ENCODE data around the gene MCTS1.
"Not testable (repeated sequence)": the region's sequence is repeated elsewhere in the genome, so short reads cannot be mapped to it uniquely, and the experiment has no call there.

Gene MCTS1

DNA sequence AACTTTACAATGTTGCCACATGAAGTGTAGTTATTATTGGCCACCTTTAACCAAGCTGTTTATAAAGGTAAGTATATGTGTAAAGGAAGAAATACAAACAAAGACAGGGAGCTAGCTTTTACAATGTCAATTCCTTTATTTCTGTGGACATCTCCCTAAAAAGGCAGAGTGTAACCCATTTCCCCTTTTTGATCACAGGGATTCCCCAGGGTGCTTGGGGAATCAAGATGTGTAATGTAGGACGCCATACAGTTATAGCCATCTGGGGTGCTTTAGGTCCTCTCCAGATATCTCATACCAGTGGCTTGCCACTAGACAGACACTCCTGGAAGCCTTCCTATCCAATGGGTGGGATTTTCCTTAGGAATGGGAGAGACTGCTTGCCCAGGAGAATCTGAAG is 39.0 kb upstream of the MCTS1 start:
- Histone ChIP-seq H3K27ac (no peak overlapping the region), H3K9ac (ENCODE audit: insufficient read length) (no peak overlapping the region), H3K36me3 (ENCODE audit: insufficient read depth, low read length) (no peaks in the 10 kb centered on the region), H3K4me3 (no peak overlapping the region), H3K9me3 (ENCODE audit: low read depth, low read length) (no peaks in the 10 kb centered on the region)
- no peak for DNase-seq (ENCODE audit: low read depth, low spot score)
- TF ChIP-seq FOXP2 (optimal IDR thresholded peaks at IDR 0.05; ENCODE audit: control extremely low read depth, extremely low read length, insufficient read depth) (no peak), POLR2AphosphoS5 (IDR thresholded peaks at IDR 0.05; ENCODE audit: borderline replicate concordance, low read depth, low read length) (no peak), EZH2 (IDR thresholded peaks at IDR 0.05) (no peak)

DNA sequence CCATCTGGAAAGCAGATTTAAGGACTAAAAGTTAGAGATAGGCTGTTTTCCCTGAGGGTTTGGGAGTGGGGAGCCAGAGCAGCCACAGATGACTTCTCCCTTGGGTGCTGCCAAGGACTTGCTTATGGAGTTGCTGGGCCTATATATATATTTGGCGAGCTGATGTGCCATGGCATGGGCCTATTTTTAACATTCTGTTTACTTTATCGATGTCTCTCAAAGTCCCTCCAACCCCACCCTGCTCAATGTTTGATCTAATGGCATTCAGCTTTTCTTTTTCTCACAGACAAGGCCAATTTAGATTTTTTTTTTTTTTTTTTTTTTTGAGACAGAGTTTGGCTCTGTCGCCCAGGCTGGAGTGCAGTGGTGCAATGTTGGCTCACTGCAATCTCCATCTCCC is 37.1 kb upstream of the MCTS1 start:
- Histone ChIP-seq H3K27ac (no peak overlapping the region), H3K9ac (ENCODE audit: insufficient read length) (no peak overlapping the region), H3K9me3 (ENCODE audit: low read depth, low read length) (no peaks in the 10 kb centered on the region), H3K36me3 (ENCODE audit: insufficient read depth, low read length) (no peaks in the 10 kb centered on the region), H3K4me3 (no peak overlapping the region)
- TF ChIP-seq FOXP2 (optimal IDR thresholded peaks at IDR 0.05; ENCODE audit: control extremely low read depth, extremely low read length, insufficient read depth), result no peak
- no peak for TF ChIP-seq EZH2 (IDR thresholded peaks at IDR 0.05)
- TF ChIP-seq POLR2AphosphoS5 (IDR thresholded peaks at IDR 0.05; ENCODE audit: borderline replicate concordance, low read depth, low read length), result no peak
- DNase-seq (ENCODE audit: low read depth, low spot score), result no peak

DNA sequence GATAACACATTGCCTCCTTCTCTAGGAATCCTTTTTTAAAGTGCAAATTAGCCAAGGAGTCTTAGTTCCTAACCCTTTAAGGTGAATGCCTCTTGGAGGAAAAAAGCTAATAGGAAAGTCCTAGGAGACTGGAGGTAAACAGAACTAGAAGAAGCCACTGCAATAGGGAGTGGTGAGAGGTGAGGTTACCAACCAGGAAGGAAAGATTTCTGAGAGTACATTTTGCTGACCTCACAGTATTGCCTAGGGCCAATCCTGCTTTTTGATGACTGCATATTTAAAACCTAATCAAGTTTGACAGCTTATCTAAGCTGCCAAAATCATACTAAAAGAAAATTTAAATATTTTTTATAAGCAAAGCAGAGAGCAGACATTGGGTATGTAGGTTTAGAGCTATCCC is 35.9 kb upstream of the MCTS1 start:
- no peak for TF ChIP-seq FOXP2 (optimal IDR thresholded peaks at IDR 0.05; ENCODE audit: control extremely low read depth, extremely low read length, insufficient read depth)
- TF ChIP-seq EZH2 (IDR thresholded peaks at IDR 0.05), result no peak
- TF ChIP-seq POLR2AphosphoS5 (IDR thresholded peaks at IDR 0.05; ENCODE audit: borderline replicate concordance, low read depth, low read length), result no peak
- H3K36me3 ChIP-seq (ENCODE audit: insufficient read depth, low read length), result no peaks in the 10 kb centered on the region
- no peak for DNase-seq (ENCODE audit: low read depth, low spot score)
- H3K9ac ChIP-seq (ENCODE audit: insufficient read length), result no peak overlapping the region
- H3K27ac ChIP-seq, result no peak overlapping the region
- no peak overlapping the region for H3K4me3 ChIP-seq
- H3K9me3 ChIP-seq (ENCODE audit: low read depth, low read length), result no peaks in the 10 kb centered on the region

DNA sequence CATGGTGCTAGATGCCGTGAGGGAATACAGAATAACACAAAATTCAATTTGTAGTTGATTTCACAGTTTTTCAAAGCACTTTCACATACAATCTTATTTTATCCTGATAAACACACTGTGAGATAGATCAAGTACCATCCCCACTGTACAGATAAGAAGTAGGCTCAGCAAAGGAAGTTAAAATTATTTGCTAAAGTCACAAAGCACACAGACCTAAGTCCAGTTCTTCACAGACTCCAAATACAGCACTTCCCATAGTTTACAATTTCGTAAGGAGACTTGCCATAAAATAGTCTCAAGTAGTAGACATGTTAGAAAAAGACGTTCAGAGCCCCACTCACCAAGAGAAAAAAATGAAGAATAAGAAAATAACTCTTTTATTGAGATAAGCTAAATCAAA is 35.3 kb upstream of the MCTS1 start:
- Histone ChIP-seq H3K9ac (ENCODE audit: insufficient read length) (no peak overlapping the region), H3K9me3 (ENCODE audit: low read depth, low read length) (no peaks in the 10 kb centered on the region), H3K36me3 (ENCODE audit: insufficient read depth, low read length) (no peaks in the 10 kb centered on the region), H3K4me3 (no peak overlapping the region), H3K27ac (no peak overlapping the region)
- TF ChIP-seq EZH2 (IDR thresholded peaks at IDR 0.05) (no peak), POLR2AphosphoS5 (IDR thresholded peaks at IDR 0.05; ENCODE audit: borderline replicate concordance, low read depth, low read length) (no peak), FOXP2 (optimal IDR thresholded peaks at IDR 0.05; ENCODE audit: control extremely low read depth, extremely low read length, insufficient read depth) (no peak)
- no peak for DNase-seq (ENCODE audit: low read depth, low spot score)

DNA sequence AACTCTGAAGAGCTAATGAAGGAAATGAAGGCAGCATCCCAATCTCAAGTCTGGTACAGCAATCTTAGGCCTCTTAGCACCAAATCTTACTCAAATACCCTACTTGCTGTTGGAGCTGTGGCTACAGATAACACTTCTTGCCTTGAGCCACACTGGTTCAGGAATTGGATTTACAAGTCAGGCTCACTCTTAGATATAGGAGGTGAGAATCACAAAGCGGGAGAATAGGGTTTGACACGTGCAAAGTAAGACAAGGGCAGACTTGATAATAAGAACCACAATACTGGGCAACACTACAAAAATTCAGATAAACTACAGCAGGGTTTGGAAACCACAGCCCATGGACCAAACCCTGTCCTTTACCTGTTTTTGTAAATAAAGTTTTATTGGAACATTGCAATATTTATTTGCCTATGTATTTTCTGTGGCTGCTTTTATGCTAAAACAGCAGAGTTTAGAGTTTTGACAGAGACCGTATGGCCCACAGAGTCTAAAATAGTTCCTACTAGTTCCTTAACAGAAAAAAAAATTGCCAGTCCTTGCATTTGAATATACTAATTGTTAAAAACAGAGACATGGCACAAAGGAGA is 33.8 kb upstream of the MCTS1 start:
- TF ChIP-seq POLR2AphosphoS5 (IDR thresholded peaks at IDR 0.05; ENCODE audit: borderline replicate concordance, low read depth, low read length) (no peak), FOXP2 (optimal IDR thresholded peaks at IDR 0.05; ENCODE audit: control extremely low read depth, extremely low read length, insufficient read depth) (no peak), EZH2 (IDR thresholded peaks at IDR 0.05) (no peak)
- no peaks in the 10 kb centered on the region for H3K36me3 ChIP-seq (ENCODE audit: insufficient read depth, low read length)
- H3K27ac ChIP-seq, result no peak overlapping the region
- H3K9me3 ChIP-seq (ENCODE audit: low read depth, low read length), result no peaks in the 10 kb centered on the region
- DNase-seq (ENCODE audit: low read depth, low spot score), result no peak
- no peak overlapping the region for H3K4me3 ChIP-seq
- H3K9ac ChIP-seq (ENCODE audit: insufficient read length), result no peak overlapping the region

DNA sequence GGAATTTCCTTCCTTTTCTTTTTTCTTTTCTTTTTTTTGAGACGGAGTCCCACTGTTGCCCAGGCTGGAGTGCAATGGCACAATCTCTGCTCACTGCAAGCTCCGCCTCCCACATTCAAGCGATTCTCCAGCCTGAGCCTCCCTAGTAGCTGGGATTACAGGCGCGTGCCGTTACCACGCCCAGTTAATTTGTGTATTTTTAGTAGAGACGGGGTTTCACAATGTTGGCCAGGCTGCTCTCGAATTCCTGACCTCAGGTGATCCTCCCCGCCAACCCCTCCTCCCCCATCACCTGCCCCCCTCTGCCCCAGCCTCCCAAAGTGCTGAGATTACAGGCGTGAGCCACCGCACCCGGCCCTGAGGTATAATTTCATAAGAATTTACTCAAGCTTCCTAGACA is 30.1 kb upstream of the MCTS1 start:
- not testable (repeated sequence) for H3K36me3 ChIP-seq (ENCODE audit: insufficient read depth, low read length); H3K9ac ChIP-seq (ENCODE audit: insufficient read length); H3K9me3 ChIP-seq (ENCODE audit: low read depth, low read length); DNase-seq (ENCODE audit: low read depth, low spot score); H3K27ac ChIP-seq; H3K4me3 ChIP-seq

DNA sequence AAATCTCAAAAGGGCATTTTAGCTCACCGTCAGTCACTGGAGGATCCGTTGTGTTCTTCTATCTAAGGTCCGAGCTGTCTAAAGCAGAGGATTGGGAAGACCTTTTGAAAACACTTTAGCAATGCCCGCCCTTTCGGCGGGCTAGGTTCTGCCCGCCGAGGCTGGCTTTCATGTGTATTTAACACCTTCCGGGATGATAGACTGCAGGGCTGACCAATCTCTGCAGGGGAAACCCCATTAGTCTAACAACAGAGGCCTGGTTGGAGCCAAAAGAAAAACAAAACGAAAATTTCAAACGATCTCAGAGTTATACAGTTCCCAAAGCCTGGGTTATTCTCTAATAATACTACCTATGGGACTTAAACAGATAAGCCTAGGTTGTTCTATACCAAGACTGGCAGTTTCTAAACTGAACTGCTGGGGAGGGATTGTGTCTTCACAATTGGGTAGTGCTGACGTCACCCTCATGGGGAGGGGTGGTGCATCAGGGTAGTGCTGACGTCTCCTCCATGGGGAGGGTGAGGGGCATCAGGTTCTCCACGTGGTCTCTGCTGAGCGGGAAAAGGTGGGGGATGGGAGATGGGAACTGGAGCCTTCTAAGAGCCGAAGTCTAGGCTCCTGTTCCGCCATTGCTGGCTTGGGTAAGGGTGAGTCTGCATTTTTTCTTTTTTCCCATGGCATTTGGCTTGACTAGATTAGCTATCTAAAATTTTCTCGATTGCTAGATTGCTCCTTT is 28.4 kb upstream of the MCTS1 start:
- no peak overlapping the region for H3K4me3 ChIP-seq
- no peaks in the 10 kb centered on the region for H3K9me3 ChIP-seq (ENCODE audit: low read depth, low read length)
- no peaks in the 10 kb centered on the region for H3K36me3 ChIP-seq (ENCODE audit: insufficient read depth, low read length)
- TF ChIP-seq FOXP2 (optimal IDR thresholded peaks at IDR 0.05; ENCODE audit: control extremely low read depth, extremely low read length, insufficient read depth), result no peak
- TF ChIP-seq POLR2AphosphoS5 (IDR thresholded peaks at IDR 0.05; ENCODE audit: borderline replicate concordance, low read depth, low read length), result no peak
- no peak for TF ChIP-seq EZH2 (IDR thresholded peaks at IDR 0.05)
- DNase-seq (ENCODE audit: low read depth, low spot score), result no peak
- no peak overlapping the region for H3K27ac ChIP-seq
- H3K9ac ChIP-seq (ENCODE audit: insufficient read length), result no peak overlapping the region

DNA sequence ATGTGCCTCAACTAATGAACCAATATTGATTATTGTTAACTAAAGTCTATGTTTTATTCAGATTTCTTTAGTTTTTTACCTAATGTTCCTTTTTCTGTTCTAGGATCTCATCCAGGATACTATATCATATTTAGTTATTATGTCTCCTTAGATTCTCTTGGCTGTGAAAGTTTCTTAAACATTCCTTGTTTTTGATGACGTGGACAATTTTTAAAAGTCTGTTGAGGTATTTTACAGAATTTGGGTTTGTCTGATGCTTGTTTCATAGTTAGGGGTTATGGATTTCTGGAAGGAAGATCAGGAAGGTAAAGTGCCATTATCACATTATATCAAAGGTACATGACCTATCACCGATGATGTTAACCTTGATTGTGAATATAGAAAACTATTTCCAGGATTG is 18.2 kb upstream of the MCTS1 start:
- no peak for DNase-seq (ENCODE audit: low read depth, low spot score)
- Histone ChIP-seq H3K4me3 (no peak overlapping the region), H3K27ac (no peak overlapping the region), H3K36me3 (ENCODE audit: insufficient read depth, low read length) (no peaks in the 10 kb centered on the region), H3K9me3 (ENCODE audit: low read depth, low read length) (no peaks in the 10 kb centered on the region), H3K9ac (ENCODE audit: insufficient read length) (no peak overlapping the region)
- TF ChIP-seq FOXP2 (optimal IDR thresholded peaks at IDR 0.05; ENCODE audit: control extremely low read depth, extremely low read length, insufficient read depth) (no peak), EZH2 (IDR thresholded peaks at IDR 0.05) (no peak), POLR2AphosphoS5 (IDR thresholded peaks at IDR 0.05; ENCODE audit: borderline replicate concordance, low read depth, low read length) (no peak)

DNA sequence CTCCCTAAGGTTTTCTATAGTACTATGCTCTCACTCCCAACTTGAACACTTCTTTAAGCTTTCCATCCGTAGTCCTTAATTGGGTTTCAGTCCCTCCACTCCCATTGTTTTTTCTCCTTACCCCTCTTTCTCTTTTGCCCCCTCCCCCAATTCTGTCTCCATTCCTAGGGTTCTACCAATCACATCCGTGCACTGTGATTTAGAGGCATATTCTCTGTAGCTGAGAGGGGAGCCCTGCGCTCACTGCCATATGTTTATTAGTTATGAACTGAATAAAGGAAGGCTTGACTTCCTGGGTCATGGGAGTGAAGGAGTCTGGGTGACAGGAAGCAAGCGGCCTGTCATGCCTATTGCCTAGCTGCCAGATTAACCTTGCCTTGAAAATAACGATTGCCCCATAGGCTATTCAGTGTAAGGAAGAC is 471 bp downstream of the MCTS1 start:
- peak overlapping the region; percentile 90 for H3K9ac ChIP-seq (ENCODE audit: insufficient read length)
- H3K27ac ChIP-seq, result peak overlapping the region; percentile 95
- H3K4me3 ChIP-seq, result peak overlapping the region; percentile 88
- peaks cover 18% of the 10 kb centered on the region; the same call in 1 of the 2 replicates for H3K36me3 ChIP-seq (ENCODE audit: insufficient read depth, low read length)
- no peaks in the 10 kb centered on the region for H3K9me3 ChIP-seq (ENCODE audit: low read depth, low read length)
- DNase-seq (ENCODE audit: low read depth, low spot score), result no peak
- TF ChIP-seq EZH2 (IDR thresholded peaks at IDR 0.05), result no peak
- TF ChIP-seq FOXP2 (optimal IDR thresholded peaks at IDR 0.05; ENCODE audit: control extremely low read depth, extremely low read length, insufficient read depth), result no peak
- no peak for TF ChIP-seq POLR2AphosphoS5 (IDR thresholded peaks at IDR 0.05; ENCODE audit: borderline replicate concordance, low read depth, low read length)

All from SK-N-MC (cell line).